DOHH2 (cell line): ENCODE results near the gene KCNJ3.

ENCODE experiments used
- H3F3A ChIP-seq: fragments of 200-600 bp; sonication (generic), shearing (Covaris generic); 2 replicates; pipeline ENCODE4 v1.6.0; 2016; ENCODE audit warnings: antibody characterized with exemption, mild to moderate bottlenecking; ENCODE audit not compliant: control insufficient read depth, insufficient read depth
- H3K27ac ChIP-seq: fragments of 200-600 bp; sonication (generic); 2 replicates; pipeline ENCODE4 v1.5.1; 2014; ENCODE audit warnings: low read depth, mild to moderate bottlenecking, low read length, moderate library complexity
- H3K27me3 ChIP-seq: fragments of 200-600 bp; sonication (generic); 2 replicates; pipeline ENCODE4 v1.6.1; 2014; ENCODE audit warnings: mild to moderate bottlenecking, low read length, mixed read lengths; ENCODE audit not compliant: control insufficient read depth
- H3K36me3 ChIP-seq: fragments of 200-600 bp; sonication (generic); 2 replicates; pipeline ENCODE4 v1.6.1; 2014; ENCODE audit warnings: mild to moderate bottlenecking, low read length, moderate library complexity, mixed read lengths; ENCODE audit not compliant: control insufficient read depth
- H3K4me1 ChIP-seq: fragments of 200-600 bp; sonication (generic); 2 replicates; pipeline ENCODE4 v1.6.1; 2014; ENCODE audit warnings: mild to moderate bottlenecking, low read length, mixed read lengths; ENCODE audit not compliant: control insufficient read depth
- H3K4me2 ChIP-seq: fragments of 200-600 bp; sonication (generic); 2 replicates; pipeline ENCODE4 v1.6.0; 2014; ENCODE audit warnings: mild to moderate bottlenecking, low read length, moderate library complexity
- H3K4me3 ChIP-seq: fragments of 200-600 bp; sonication (generic); 2 replicates; pipeline ENCODE4 v1.5.1; 2014; ENCODE audit warnings: mild to moderate bottlenecking, low read length, mixed read lengths
- H3K79me2 ChIP-seq: fragments of 200-600 bp; sonication (generic); 2 replicates; pipeline ENCODE4 v1.6.1; 2014; ENCODE audit warnings: mild to moderate bottlenecking, low read length, mixed read lengths; ENCODE audit not compliant: control insufficient read depth
- H3K9me2 ChIP-seq: fragments of 200-600 bp; sonication (generic); replicated peaks from 2 replicates; pipeline ENCODE4 v1.6.1; 2014; ENCODE audit warnings: mild to moderate bottlenecking, low read length, mixed read lengths; ENCODE audit not compliant: control insufficient read depth
- H3K9me3 ChIP-seq: fragments of 200-600 bp; sonication (generic); 2 replicates; pipeline ENCODE4 v1.6.1; 2014; ENCODE audit warnings: antibody characterized with exemption, low read length, mixed read lengths; ENCODE audit not compliant: control insufficient read depth, insufficient read depth
- H4K20me1 ChIP-seq: fragments of 200-600 bp; sonication (generic); 2 replicates; pipeline ENCODE4 v1.6.0; 2014; ENCODE audit warnings: low read depth, mild to moderate bottlenecking, antibody characterized with exemption, low read length, moderate library complexity; ENCODE audit not compliant: control insufficient read depth, insufficient read depth
- CTCF ChIP-seq: fragments of 200-600 bp; sonication (generic); IDR thresholded peaks from one replicate; pipeline ENCODE4 v1.5.1; 2014; ENCODE audit warnings: antibody characterized with exemption, mild to moderate bottlenecking, low read depth, low read length; ENCODE audit not compliant: poor library complexity, severe bottlenecking
- EZH2phosphoT487 ChIP-seq: fragments of 200-600 bp; sonication (generic); IDR thresholded peaks from 2 replicates; pipeline ENCODE4 v1.6.1; 2017; ENCODE audit warnings: borderline replicate concordance, mild to moderate bottlenecking, antibody characterized with exemption, low read length, moderate library complexity, mixed read lengths

Gene KCNJ3

DNA sequence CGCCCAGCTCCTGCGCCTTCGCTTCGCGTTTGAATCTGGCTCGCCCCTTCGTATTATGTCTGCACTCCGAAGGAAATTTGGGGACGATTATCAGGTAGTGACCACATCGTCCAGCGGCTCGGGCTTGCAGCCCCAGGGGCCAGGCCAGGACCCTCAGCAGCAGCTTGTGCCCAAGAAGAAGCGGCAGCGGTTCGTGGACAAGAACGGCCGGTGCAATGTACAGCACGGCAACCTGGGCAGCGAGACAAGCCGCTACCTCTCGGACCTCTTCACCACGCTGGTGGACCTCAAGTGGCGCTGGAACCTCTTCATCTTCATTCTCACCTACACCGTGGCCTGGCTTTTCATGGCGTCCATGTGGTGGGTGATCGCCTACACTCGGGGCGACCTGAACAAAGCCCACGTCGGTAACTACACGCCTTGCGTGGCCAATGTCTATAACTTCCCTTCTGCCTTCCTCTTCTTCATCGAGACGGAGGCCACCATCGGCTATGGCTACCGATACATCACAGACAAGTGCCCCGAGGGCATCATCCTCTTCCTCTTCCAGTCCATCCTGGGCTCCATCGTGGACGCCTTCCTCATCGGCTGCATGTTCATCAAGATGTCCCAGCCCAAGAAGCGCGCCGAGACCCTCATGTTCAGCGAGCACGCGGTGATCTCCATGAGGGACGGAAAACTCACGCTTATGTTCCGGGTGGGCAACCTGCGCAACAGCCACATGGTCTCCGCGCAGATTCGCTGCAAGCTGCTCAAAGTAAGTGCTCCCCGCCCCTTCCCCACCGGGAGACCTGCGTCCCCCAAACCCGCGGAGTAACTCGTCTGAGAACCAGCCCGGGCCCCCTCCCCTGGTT lies 453 bp downstream of the KCNJ3 start:
- TF ChIP-seq CTCF: no peak
- no peak for TF ChIP-seq EZH2phosphoT487
- Histone ChIP-seq H3K4me3 (no peak overlapping the region), H3K4me1 (no peaks in the 10 kb centered on the region), H3F3A (no peaks in the 10 kb centered on the region), H3K27ac (no peak overlapping the region), H3K79me2 (no peaks in the 10 kb centered on the region), H3K9me3 (peaks cover 24% of the 10 kb centered on the region), H4K20me1 (no peaks in the 10 kb centered on the region), H3K4me2 (no peak overlapping the region), H3K9me2 (no peaks in the 10 kb centered on the region; the same call in 1 of the 2 replicates), H3K36me3 (no peaks in the 10 kb centered on the region), H3K27me3 (no peaks in the 10 kb centered on the region)

DNA sequence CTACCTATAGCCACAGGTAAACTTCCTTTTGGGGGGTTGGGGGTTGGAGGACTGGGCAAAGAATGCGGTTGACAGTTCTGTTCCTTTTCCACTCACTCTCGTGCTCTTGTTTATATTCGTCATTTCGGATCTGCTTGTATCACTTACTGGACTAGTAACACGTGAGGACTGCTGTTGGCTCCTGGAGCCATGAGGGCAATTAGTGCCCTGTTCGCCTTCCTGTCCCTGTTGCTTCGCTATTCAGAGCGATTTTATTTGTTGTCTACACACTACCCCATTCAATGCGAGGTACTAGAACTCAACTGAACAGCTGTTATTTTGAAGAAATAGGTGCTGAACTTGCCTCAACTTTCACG lies 1.1 kb downstream of the KCNJ3 start:
- H3K4me2 ChIP-seq: no peak overlapping the region
- no peaks in the 10 kb centered on the region for H3K4me1 ChIP-seq

GRCh38 chr2:154700136-154700535 lies 1.6 kb downstream of the KCNJ3 start:
- peaks cover 24% of the 10 kb centered on the region for H3K9me3 ChIP-seq
- no peak overlapping the region for H3K27ac ChIP-seq
- H4K20me1 ChIP-seq: no peaks in the 10 kb centered on the region
- H3K4me3 ChIP-seq: no peak overlapping the region
- H3K9me2 ChIP-seq: no peaks in the 10 kb centered on the region
- H3K27me3 ChIP-seq: no peaks in the 10 kb centered on the region
- H3K4me2 ChIP-seq: no peak overlapping the region
- TF ChIP-seq EZH2phosphoT487 (no peak), CTCF (no peak)
- no peaks in the 10 kb centered on the region for H3K79me2 ChIP-seq
- H3F3A ChIP-seq: no peaks in the 10 kb centered on the region
- no peaks in the 10 kb centered on the region for H3K4me1 ChIP-seq
- H3K36me3 ChIP-seq: no peaks in the 10 kb centered on the region

More for the DNA sequence above, 1.1 kb downstream of the KCNJ3 start:
- no peaks in the 10 kb centered on the region for H4K20me1 ChIP-seq
- H3F3A ChIP-seq: no peaks in the 10 kb centered on the region
- H3K9me2 ChIP-seq: no peaks in the 10 kb centered on the region
- no peaks in the 10 kb centered on the region for H3K36me3 ChIP-seq
- H3K9me3 ChIP-seq: peaks cover 24% of the 10 kb centered on the region
- no peaks in the 10 kb centered on the region for H3K27me3 ChIP-seq
- TF ChIP-seq EZH2phosphoT487: no peak
- H3K4me3 ChIP-seq: no peak overlapping the region
- H3K79me2 ChIP-seq: no peaks in the 10 kb centered on the region
- H3K27ac ChIP-seq: no peak overlapping the region

GRCh38 chr2:154704991-154705390 lies 6.5 kb downstream of the KCNJ3 start:
- H3K4me2 ChIP-seq: no peak overlapping the region
- no peaks in the 10 kb centered on the region for H3K36me3 ChIP-seq
- no peaks in the 10 kb centered on the region for H4K20me1 ChIP-seq
- no peak for TF ChIP-seq CTCF
- no peak for TF ChIP-seq EZH2phosphoT487
- H3K4me3 ChIP-seq: no peak overlapping the region
- no peak overlapping the region for H3K27ac ChIP-seq
- H3K4me1 ChIP-seq: no peaks in the 10 kb centered on the region
- no peaks in the 10 kb centered on the region for H3K27me3 ChIP-seq
- no peaks in the 10 kb centered on the region for H3K9me3 ChIP-seq
- no peaks in the 10 kb centered on the region for H3K79me2 ChIP-seq
- H3F3A ChIP-seq: no peaks in the 10 kb centered on the region
- H3K9me2 ChIP-seq: no peaks in the 10 kb centered on the region
